HG03066 (cell line): ENCODE measurements around the gene SNX12.

Source experiments
- ATAC-seq: cut with Tn5 transposase; IDR thresholded peaks from one replicate; pipeline ENCODE4 v1.9.1; 2021; ENCODE audit warnings: low read depth; ENCODE audit not compliant: unreplicated experiment

Gene SNX12

DNA sequence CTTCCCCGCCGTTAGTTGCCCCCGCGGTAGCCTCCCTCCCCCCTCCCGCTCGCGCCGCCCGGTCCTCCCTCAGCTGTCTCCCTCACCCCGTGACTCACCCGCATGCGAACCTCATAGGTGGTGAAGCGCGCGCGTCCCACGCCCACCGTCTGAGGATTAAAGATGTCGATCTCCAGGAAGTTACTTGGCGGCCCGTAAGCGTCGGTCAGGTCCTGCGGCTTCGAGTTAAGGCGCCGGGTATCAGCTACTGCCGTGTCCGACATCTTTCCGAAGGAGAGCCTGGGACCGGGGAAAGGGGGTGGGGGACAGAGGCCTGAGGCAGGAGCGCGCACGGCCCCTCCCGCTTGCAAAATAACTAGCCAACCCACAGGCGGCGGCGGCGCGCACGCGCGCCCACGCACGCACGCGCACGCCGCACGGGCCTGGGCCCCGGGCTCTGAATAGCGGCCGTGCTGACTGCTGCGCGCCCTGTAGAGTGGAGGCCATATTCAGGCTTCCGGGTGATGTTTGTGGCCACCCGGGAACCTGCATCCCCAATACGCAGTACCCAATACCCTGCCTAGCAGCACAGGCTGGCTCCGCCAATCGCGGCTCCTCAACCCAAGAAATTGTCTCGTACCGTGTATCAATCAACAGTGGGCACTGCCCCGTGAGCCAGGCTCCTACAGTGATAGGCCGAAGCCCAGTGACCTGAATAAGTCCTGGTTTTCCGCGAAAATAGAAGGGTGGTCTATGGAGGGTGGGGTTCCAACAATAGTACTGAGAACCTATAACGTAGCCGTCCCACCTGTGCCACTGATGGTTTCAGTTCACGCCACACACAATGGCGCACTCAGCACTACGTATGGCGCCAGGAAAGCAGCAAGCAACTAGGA, at the start of gene SNX12:
Gene SNX12 (minus strand): TSS at position 291 of the 875 bp plus-strand sequence. CDS start 28 bp downstream, at position 263.
- ATAC-seq, result peak; percentile 94

GRCh38 chrX:71117358-71117757, 49.2 kb upstream of the SNX12 start:
- no peak for ATAC-seq

- no peak for ATAC-seq
These were observed 43.8 kb upstream of the SNX12 start for GRCh38 chrX:71111921-71112431.

- ATAC-seq, result peak; percentile 88
These were observed 43.2 kb upstream of the SNX12 start, which contains the start of gene IL2RG for GRCh38 chrX:71111141-71111843. Gene IL2RG, minus strand, starts transcription at chrX:71111577. Its CDS starts 38 bp downstream, at chrX:71111539.

DNA sequence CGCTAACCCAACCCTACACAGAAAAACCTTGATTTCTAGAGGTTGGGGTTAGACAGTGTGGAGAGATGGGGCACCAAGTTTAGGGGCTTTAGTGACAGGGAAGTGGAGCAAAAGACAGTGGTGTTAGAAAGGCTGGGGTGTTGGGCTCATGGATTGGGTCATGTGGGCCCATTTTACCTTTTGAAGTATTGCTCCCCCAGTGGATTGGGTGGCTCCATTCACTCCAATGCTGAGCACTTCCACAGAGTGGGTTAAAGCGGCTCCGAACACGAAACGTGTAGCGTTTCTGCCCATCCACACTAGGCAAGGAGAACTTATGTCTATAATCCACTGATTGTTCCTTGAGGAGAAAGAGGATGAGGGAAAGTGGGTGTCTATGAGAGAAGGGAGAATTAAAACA, 40.9 kb upstream of the SNX12 start:
- ATAC-seq, result no peak

GRCh38 chrX:71107762-71108360, 39.7 kb upstream of the SNX12 start:
- ATAC-seq, result no peak

DNA sequence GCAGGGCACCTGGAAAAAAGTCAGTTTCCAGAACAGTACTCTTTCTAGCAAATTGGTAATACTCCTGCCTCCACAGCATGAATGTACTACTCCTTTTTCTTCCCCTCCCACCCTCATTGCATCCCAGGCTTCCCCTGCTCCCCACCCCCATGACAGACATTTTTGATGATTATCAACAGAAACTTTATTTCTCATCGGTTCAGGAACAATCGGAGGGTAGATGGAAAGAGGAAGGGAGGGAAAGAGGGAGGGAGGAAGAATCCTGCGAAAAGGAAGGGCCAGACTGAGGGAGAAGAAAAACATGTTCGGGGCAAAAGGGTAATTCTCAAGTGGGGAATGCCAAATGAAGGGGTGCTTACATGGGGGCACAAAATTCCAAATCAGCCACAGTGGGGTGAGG, 39.1 kb upstream of the SNX12 start:
- ATAC-seq, result no peak

GRCh38 chrX:71106427-71106826, 38.3 kb upstream of the SNX12 start, which contains the start of gene CXorf65:
Gene CXorf65, minus strand, starts transcription at chrX:71106740. Its CDS starts 184 bp downstream, at chrX:71106556.
- ATAC-seq, result no peak

- ATAC-seq, result no peak
These were observed 37.5 kb upstream of the SNX12 start for GRCh38 chrX:71105628-71106027.

GRCh38 chrX:71103110-71103983, 35.2 kb upstream of the SNX12 start:
- ATAC-seq, result no peak

DNA sequence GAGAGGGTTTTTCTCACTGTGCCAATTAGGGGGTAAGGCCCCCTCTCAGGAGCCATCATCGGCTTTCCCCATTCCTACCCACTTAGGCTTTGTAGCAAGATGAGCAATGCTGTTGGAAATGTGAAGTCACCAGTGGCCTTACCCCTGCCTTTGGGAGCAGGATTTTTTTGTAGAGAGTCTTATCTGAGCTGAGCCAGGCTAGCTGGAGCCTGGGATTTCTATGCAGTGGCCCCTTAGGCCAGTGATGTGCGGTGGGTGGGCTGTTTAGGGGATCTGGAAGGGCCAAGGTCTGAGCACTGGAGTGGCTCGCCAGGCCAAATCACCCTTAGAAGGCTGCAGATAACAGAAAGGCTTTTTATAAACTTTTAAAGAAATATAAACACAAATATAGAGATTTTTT, 34.2 kb upstream of the SNX12 start:
- ATAC-seq, result no peak

- no peak for ATAC-seq
These were observed 32.7 kb upstream of the SNX12 start for GRCh38 chrX:71100581-71101505.

DNA sequence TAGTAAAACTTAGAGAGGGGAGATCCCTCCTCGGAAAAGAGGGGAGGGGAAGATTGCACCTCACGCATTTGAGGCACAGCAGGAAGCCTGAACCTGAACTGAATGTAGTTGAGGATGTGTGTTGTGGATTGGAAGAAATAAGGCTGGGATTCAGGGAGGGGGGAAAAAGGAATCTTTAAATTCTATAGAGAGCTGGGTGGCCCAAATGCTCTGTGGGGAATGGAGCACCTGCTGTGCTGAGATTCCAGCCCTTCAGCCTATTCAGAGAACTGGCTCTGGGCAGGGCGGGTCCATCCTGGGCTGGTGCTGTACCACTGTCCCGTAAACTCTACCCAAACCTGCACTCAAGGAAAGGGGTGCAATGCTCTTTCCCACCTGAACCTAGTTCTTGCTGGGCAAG, 31.6 kb upstream of the SNX12 start:
- no peak for ATAC-seq

DNA sequence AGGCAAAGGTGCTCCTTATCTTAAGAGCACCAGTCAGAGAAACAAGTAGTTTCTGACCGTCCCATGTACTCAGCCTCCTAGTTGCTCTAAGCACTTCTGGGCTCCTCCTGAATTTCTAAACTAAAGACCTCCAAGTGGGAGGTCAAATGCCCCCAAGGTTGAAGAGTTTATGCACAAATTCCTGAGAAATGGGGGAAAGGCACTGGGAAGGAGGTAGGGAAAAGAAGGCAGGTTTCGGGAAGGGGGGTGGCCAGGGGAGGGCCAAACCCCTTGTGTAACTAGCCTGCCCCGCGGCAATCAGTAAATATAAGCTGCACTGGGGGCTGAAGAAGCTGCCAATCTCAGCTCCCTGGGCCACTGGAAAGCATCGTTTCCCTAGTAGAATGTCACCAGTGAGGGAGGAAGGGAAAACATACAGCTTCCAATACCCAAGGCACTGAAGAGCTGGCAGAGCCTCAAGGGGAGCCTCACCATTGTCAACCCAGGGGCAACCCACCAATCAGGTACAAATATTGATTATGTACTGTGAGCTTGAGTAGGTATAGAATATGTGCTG, 30.9 kb upstream of the SNX12 start:
- no peak for ATAC-seq

GRCh38 chrX:71098302-71098701, 30.2 kb upstream of the SNX12 start:
- no peak for ATAC-seq

- no peak for ATAC-seq
These were observed 28.6 kb upstream of the SNX12 start for GRCh38 chrX:71096760-71097032.

DNA sequence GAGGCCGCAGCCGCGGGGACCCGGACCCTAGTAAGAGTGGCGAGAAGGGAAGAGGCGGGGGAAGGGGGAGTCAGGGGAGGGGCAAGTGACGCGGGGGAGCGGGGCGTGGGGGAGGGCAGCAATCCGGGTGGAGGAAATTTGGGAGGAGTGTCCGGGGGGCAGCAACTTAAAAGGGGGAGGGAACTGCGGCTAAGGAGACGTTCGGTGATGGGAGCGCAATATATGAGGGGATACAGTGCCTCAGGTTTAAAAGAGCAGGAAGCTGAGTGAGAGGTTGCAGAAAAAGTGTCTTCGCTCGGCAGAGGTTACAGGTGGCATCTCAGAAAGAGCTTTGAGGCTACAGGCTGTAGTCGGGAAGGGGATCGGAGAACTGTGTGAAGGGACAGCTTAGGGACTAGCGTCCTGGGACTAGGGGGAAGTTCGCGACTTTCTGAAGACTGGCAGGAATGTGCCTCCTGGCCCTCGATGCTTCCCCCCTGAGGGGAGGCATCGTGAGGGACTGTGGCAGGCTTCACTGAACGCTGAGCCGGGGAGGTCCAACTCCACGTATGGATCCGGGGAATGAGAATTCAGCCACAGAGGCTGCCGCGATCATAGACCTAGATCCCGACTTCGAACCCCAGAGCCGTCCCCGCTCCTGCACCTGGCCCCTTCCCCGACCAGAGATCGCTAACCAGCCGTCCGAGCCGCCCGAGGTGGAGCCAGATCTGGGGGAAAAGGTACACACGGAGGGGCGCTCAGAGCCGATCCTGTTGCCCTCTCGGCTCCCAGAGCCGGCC, 28.0 kb upstream of the SNX12 start:
- peak; percentile 15 for ATAC-seq

DNA sequence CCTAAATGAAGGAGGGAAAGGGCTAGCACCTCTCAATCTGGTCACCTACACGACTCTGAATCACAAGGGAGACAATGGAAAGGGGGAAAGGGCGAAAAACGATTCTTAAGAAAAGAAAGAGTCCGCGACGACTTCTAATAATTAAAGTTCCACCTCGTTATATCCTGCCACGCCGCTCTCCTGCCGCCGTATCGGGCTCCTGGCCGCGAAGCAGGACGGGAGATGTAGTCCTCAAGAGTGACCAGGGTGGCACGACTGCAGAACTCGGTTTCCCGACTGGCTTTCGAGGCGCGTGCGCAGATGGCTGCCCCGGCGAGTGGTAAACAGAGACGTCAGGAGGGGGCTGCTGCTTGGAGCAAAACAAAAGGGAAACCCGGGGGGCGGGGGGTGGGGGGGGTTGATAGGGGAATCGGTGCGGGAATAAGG, 27.4 kb upstream of the SNX12 start, which contains the start of gene FOXO4:
Gene FOXO4 (plus strand): TSS at position 297 of the 426 bp plus-strand sequence. CDS start 678 bp downstream, outside the sequence.
- ATAC-seq, result peak; percentile 92
